ENCODE results near the gene MFF. TPM values are rescaled to one million over a fixed set of nuclear protein-coding genes. Genes with fewer than 3 reads are reported as not detected.
A peak's percentile ranks its signal among the peaks of the same experiment; 100 is the strongest.

The MFF gene
- total and polyA plus RNA-seq, 10 of the 15 experiments (the other 5 are each of a cell fraction or from before 2014, with no cell fraction given): 19.6 to 131 (median 106) TPM

DNA sequence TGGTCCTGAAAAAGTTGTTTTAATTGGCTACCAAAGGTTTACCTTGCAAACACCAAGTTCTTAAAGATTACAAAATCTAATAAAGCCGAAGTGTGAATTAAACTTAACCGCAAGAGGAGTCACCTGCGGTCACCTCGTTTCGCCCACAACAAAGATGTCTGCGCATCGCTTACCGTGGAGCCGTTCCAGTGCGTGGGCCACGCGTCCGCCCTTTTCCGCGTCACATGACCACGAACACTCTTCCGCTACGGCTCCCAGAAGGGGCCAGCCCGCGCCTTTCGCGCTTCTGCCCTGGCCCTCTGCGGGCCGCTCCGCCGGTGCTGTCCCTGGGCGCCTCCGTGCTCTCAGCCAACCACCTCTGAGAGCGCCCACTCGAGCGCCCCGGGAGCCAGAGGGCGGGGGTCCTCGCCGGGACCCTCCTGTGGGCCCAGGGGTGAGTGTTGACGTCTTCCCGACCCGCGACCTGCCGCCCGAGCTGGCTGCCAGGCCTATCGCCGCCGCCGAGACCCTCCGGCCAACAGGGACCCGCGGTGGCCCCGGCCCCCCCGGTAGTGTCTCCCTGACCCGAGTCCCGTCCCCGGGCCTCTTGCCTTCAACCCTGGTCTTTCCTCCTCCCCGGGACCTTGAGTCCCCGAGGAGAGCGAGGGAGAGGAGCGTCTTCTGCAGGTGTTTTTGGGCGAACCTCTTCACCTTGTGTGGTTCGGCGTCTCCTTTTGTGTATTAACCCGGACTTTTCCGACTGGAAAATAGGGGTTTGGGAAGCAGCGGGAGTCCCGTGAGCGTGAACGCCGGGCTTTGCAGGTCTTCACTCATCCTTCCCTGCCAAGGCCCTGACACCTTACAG lies at the start of gene MFF (continued):
- TF ChIP-seq, protein P1, sequence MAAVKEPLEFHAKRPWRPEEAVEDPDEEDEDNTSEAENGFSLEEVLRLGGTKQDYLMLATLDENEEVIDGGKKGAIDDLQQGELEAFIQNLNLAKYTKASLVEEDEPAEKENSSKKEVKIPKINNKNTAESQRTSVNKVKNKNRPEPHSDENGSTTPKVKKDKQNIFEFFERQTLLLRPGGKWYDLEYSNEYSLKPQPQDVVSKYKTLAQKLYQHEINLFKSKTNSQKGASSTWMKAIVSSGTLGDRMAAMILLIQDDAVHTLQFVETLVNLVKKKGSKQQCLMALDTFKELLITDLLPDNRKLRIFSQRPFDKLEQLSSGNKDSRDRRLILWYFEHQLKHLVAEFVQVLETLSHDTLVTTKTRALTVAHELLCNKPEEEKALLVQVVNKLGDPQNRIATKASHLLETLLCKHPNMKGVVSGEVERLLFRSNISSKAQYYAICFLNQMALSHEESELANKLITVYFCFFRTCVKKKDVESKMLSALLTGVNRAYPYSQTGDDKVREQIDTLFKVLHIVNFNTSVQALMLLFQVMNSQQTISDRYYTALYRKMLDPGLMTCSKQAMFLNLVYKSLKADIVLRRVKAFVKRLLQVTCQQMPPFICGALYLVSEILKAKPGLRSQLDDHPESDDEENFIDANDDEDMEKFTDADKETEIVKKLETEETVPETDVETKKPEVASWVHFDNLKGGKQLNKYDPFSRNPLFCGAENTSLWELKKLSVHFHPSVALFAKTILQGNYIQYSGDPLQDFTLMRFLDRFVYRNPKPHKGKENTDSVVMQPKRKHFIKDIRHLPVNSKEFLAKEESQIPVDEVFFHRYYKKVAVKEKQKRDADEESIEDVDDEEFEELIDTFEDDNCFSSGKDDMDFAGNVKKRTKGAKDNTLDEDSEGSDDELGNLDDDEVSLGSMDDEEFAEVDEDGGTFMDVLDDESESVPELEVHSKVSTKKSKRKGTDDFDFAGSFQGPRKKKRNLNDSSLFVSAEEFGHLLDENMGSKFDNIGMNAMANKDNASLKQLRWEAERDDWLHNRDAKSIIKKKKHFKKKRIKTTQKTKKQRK (IDR thresholded peaks at IDR 0.05; ENCODE audit: low read depth, low read length): no peak
- TF ChIP-seq SMC3 (IDR thresholded peaks at IDR 0.05; ENCODE audit: borderline replicate concordance, low read length): no peak; the same call in none of the 2 replicates
- TF ChIP-seq, protein P2, sequence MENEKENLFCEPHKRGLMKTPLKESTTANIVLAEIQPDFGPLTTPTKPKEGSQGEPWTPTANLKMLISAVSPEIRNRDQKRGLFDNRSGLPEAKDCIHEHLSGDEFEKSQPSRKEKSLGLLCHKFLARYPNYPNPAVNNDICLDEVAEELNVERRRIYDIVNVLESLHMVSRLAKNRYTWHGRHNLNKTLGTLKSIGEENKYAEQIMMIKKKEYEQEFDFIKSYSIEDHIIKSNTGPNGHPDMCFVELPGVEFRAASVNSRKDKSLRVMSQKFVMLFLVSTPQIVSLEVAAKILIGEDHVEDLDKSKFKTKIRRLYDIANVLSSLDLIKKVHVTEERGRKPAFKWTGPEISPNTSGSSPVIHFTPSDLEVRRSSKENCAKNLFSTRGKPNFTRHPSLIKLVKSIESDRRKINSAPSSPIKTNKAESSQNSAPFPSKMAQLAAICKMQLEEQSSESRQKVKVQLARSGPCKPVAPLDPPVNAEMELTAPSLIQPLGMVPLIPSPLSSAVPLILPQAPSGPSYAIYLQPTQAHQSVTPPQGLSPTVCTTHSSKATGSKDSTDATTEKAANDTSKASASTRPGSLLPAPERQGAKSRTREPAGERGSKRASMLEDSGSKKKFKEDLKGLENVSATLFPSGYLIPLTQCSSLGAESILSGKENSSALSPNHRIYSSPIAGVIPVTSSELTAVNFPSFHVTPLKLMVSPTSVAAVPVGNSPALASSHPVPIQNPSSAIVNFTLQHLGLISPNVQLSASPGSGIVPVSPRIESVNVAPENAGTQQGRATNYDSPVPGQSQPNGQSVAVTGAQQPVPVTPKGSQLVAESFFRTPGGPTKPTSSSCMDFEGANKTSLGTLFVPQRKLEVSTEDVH (IDR thresholded peaks at IDR 0.05; ENCODE audit: low read depth, partially characterized antibody): peak; percentile 68
- peak; percentile 46 for TF ChIP-seq MYC (IDR thresholded peaks at IDR 0.05; ENCODE audit: insufficient read depth, insufficient read length, insufficient replicate concordance, low read length, severe bottlenecking)
- TF ChIP-seq, protein P3, sequence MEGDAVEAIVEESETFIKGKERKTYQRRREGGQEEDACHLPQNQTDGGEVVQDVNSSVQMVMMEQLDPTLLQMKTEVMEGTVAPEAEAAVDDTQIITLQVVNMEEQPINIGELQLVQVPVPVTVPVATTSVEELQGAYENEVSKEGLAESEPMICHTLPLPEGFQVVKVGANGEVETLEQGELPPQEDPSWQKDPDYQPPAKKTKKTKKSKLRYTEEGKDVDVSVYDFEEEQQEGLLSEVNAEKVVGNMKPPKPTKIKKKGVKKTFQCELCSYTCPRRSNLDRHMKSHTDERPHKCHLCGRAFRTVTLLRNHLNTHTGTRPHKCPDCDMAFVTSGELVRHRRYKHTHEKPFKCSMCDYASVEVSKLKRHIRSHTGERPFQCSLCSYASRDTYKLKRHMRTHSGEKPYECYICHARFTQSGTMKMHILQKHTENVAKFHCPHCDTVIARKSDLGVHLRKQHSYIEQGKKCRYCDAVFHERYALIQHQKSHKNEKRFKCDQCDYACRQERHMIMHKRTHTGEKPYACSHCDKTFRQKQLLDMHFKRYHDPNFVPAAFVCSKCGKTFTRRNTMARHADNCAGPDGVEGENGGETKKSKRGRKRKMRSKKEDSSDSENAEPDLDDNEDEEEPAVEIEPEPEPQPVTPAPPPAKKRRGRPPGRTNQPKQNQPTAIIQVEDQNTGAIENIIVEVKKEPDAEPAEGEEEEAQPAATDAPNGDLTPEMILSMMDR (IDR thresholded peaks at IDR 0.05 in 2 of 3, conservative IDR thresholded peaks at IDR 0.05 in 1 of 3; ENCODE audit: control insufficient read depth in 2 of 3, extremely low read depth in 1 of 3, insufficient read depth in 1 of 3, low read depth in 3 of 3, low read length in 3 of 3): peak; percentile 35 to 48 (median 38); a peak in 5 of 6 replicates
- TF ChIP-seq MEF2B (IDR thresholded peaks at IDR 0.05; ENCODE audit: partially characterized antibody, poor library complexity, severe bottlenecking): peak; percentile 67
- peak; percentile 72 for TF ChIP-seq GABPA (IDR thresholded peaks at IDR 0.05; ENCODE audit: low read depth)
- TF ChIP-seq SPI1 (IDR thresholded peaks at IDR 0.05; ENCODE audit: borderline replicate concordance, insufficient read depth, low read depth, low read length): no peak
- TF ChIP-seq, protein P4, sequence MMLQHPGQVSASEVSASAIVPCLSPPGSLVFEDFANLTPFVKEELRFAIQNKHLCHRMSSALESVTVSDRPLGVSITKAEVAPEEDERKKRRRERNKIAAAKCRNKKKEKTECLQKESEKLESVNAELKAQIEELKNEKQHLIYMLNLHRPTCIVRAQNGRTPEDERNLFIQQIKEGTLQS (IDR thresholded peaks at IDR 0.05; ENCODE audit: borderline replicate concordance, extremely low read depth, low read depth, low read length): peak; percentile 84; the same call in 1 of the 2 replicates
- TF ChIP-seq, protein P5, sequence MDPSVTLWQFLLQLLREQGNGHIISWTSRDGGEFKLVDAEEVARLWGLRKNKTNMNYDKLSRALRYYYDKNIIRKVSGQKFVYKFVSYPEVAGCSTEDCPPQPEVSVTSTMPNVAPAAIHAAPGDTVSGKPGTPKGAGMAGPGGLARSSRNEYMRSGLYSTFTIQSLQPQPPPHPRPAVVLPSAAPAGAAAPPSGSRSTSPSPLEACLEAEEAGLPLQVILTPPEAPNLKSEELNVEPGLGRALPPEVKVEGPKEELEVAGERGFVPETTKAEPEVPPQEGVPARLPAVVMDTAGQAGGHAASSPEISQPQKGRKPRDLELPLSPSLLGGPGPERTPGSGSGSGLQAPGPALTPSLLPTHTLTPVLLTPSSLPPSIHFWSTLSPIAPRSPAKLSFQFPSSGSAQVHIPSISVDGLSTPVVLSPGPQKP (IDR thresholded peaks at IDR 0.05; ENCODE audit: low read depth, low read length): peak; percentile 51; the same call in 1 of the 2 replicates
- TF ChIP-seq, protein P6, sequence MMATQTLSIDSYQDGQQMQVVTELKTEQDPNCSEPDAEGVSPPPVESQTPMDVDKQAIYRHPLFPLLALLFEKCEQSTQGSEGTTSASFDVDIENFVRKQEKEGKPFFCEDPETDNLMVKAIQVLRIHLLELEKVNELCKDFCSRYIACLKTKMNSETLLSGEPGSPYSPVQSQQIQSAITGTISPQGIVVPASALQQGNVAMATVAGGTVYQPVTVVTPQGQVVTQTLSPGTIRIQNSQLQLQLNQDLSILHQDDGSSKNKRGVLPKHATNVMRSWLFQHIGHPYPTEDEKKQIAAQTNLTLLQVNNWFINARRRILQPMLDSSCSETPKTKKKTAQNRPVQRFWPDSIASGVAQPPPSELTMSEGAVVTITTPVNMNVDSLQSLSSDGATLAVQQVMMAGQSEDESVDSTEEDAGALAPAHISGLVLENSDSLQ (IDR thresholded peaks at IDR 0.05): no peak
- TF ChIP-seq NRF1 (conservative IDR thresholded peaks at IDR 0.05; ENCODE audit: low read depth, low read length): no peak
- TF ChIP-seq POLR2AphosphoS5 (IDR thresholded peaks at IDR 0.05; ENCODE audit: low read length): peak; percentile 80
- no peak for TF ChIP-seq EZH2 (IDR thresholded peaks at IDR 0.05; ENCODE audit: borderline replicate concordance, control insufficient read depth, low read depth, low read length)
